Measurements from ENCODE around the gene TBC1D22A. TPM values are rescaled to one million over a fixed set of nuclear protein-coding genes. Genes with fewer than 3 reads are reported as not detected.

TBC1D22A gene
- total and polyA plus RNA-seq, 8 donors = 14.4 to 33.5 (median 15.7) TPM

DNA sequence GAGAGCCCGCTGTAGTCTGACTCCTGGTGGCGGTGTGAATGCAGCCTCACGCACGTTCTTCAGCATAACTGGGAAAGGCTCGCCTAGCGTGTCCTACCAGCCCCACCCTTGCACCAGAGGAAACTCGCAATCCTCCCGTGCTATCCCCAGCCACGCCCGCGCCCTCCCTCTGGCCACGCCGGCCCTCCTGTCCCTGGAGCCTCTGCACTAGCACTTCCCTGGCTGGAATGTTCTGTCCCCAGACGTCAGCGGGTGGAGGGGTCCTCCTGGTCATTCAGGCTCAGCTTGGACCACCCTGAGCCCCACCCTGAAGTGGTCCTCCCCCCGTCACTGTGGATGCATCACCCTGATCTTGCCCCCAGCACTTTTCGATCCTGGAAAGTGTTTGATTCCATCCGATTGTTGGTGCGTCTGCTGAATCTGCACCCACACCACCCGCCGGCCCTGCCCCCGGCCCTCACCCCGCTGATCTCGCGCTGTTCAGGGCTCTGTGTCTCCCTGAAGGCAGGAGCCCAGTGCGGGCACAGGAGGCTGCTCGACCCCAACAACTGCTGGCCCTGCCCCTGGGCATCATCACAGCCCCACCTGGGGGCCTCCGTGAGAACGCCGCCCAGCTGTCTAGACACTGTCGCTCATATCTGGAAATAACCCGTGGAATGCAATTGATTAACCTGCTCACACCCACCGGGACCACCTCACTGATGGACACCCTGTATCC lies 437.0 kb downstream of the TBC1D22A start:
- Histone ChIP-seq H3K9me3 (no peaks in the 10 kb centered on the region), H3K27me3 (peaks cover 0 to 5% of the 10 kb centered on the region in 2 donors), H3K4me1 (no peaks in the 10 kb centered on the region), H3K4me3 (no peak overlapping the region), H3K36me3 (no peaks in the 10 kb centered on the region), H3K27ac (no peak overlapping the region)
- no peak for ATAC-seq
- TF ChIP-seq, protein P1, sequence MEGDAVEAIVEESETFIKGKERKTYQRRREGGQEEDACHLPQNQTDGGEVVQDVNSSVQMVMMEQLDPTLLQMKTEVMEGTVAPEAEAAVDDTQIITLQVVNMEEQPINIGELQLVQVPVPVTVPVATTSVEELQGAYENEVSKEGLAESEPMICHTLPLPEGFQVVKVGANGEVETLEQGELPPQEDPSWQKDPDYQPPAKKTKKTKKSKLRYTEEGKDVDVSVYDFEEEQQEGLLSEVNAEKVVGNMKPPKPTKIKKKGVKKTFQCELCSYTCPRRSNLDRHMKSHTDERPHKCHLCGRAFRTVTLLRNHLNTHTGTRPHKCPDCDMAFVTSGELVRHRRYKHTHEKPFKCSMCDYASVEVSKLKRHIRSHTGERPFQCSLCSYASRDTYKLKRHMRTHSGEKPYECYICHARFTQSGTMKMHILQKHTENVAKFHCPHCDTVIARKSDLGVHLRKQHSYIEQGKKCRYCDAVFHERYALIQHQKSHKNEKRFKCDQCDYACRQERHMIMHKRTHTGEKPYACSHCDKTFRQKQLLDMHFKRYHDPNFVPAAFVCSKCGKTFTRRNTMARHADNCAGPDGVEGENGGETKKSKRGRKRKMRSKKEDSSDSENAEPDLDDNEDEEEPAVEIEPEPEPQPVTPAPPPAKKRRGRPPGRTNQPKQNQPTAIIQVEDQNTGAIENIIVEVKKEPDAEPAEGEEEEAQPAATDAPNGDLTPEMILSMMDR (IDR thresholded peaks at IDR 0.05) = no peak
- DNase-seq = peak in 1 of 4 donors; percentile 28
- intact Hi-C loops (cut with DNase I) = no loop called here

DNA sequence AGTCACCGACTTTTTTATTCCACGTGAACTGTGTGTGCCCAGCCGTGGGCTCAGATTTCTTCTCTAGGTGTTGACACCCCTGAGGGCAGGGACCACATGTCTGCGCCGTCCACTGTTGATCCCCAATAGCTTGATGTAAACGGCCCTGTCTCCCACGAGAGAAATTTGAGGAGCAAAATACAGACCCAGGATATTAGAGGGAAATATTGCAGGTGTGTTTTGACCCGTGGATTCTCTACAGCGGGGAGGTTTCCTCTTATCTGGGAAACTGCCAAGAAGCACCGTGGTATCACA lies 437.5 kb downstream of the TBC1D22A start:
- Histone ChIP-seq H3K4me1 (no peaks in the 10 kb centered on the region), H3K27ac (no peak overlapping the region)
- no peak for ATAC-seq

DNA sequence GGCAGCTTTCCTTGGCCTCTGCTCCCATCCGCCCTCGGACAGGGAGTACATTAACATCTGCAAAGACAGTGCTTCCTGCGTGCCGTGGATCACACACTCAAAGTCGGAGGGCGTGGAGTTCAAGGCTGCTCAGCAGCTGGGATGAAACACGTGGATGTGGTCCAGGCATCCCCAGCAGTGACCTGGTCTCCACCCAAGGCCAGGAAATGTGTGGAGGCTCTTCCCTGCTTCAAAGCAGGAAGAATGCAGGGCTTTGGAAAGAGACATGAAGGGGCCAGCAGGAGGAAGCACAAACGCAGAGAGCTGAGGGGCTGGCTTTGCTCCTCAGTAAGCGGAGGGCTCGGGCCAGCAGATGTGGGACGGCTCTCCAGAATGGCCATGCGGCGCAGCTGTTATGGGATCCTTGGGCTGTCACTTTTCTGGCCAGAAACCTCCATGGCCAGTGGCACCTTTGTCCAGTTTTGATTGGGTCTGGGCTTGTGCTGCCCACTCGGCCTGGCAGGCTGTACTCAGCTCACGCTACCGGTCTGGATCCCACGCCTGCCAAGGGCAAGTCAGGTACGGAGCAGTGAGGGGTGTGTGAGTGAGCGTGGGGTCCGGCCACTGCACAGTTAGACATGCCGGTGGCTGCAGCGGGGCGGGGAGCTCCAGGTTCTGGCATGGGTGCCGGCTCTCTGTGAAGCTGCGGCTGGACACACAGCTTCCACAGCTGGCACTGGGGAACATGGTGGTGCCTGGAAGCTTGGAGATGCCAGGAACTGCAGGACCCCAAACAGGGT lies 438.0 kb downstream of the TBC1D22A start:
- Histone ChIP-seq H3K27ac (no peak overlapping the region), H3K9me3 (no peaks in the 10 kb centered on the region), H3K4me1 (no peaks in the 10 kb centered on the region), H3K36me3 (no peaks in the 10 kb centered on the region), H3K27me3 (peaks cover 0 to 14% of the 10 kb centered on the region in 2 donors), H3K4me3 (no peak overlapping the region)
- DNase-seq = peak in 2 of 4 donors; percentile 28 to 72
- ATAC-seq = no peak
- intact Hi-C loops (cut with DNase I) = no loop called here
- TF ChIP-seq, protein P1 (IDR thresholded peaks at IDR 0.05) = no peak

More for the DNA sequence above, 437.5 kb downstream of the TBC1D22A start:
- H3K9me3 ChIP-seq = no peaks in the 10 kb centered on the region
- no peaks in the 10 kb centered on the region for H3K36me3 ChIP-seq
- TF ChIP-seq, protein P1 (IDR thresholded peaks at IDR 0.05) = no peak
- DNase-seq = no peak
- H3K27me3 ChIP-seq = peaks cover 0 to 8% of the 10 kb centered on the region in 2 donors
- intact Hi-C loops (cut with DNase I) = no loop called here
- H3K4me3 ChIP-seq = no peak overlapping the region

DNA sequence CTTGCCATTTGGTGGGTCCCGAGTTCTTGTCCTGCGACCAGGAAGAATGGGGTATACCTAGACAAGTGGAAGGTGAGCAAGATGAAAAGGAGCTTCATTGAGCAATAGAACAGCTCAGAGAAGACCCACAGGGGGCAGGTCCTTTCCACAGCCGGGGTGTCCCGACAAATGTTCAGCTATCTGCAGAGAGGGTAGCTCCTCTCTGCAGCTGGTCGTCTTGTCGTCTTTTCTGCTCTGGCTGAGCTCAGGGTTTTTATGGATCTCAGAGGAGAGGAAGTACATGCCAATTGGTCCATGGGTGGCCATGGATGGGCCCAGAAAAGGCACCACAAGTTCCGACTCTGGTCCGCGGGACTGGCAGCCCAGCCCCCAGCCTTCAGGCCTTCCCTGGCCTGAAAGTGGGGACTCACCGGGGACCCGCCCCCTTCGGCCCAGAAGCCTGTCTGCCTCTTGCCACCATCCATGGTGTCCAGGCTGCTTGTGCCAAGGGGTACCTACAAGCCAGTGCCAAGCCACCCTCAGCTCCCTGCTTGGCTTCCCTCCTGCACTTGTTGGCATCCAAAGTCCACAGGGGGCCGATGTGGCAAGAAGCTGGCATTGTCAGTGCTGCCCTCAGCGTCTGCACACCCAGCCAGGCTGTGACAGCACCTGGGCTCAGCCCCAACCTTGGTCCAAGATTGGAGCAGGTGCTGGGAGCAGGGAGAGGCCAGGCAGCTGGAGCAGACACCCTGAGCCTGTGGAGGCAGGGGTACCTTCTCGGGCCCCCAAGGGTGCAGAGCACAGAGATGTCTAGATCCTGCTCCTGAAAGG lies 438.9 kb downstream of the TBC1D22A start:
- H3K36me3 ChIP-seq = no peaks in the 10 kb centered on the region
- no peak overlapping the region for H3K27ac ChIP-seq
- TF ChIP-seq, protein P1 (IDR thresholded peaks at IDR 0.05) = no peak
- ATAC-seq (no peak), DNase-seq (peak in 1 of 4 donors; percentile 24)
- intact Hi-C loops (cut with DNase I) = no loop called here
- peaks cover 0 to 23% of the 10 kb centered on the region in 2 donors for H3K27me3 ChIP-seq
- H3K4me1 ChIP-seq = no peaks in the 10 kb centered on the region
- H3K4me3 ChIP-seq = no peak overlapping the region
- H3K9me3 ChIP-seq = no peaks in the 10 kb centered on the region

Measured in left lung (tissue), 10 donors.